ENCODE results near the gene ALDH1L1. TPM values are rescaled to one million over a fixed set of nuclear protein-coding genes. Genes with fewer than 3 reads are reported as not detected.

The ALDH1L1 gene
- total and polyA plus RNA-seq, 2 experiments from 2014 or later = 1.0 to 1.3 TPM

- H3K36me3 ChIP-seq (ENCODE audit: insufficient read depth) = no peaks in the 10 kb centered on the region
- Mint-ChIP-seq H3K4me1 (peaks cover 25% of the 10 kb centered on the region), H3K9me3 (no peaks in the 10 kb centered on the region), H3K36me3 (ENCODE audit: low read depth) (no peaks in the 10 kb centered on the region), H3K27ac (no peak overlapping the region), H3K4me3 (no peak overlapping the region), H3K27me3 (ENCODE audit: insufficient read depth, low read depth, poor library complexity) (peaks cover 21% of the 10 kb centered on the region)
- no peaks in the 10 kb centered on the region for H3K79me2 ChIP-seq (replicated peaks; ENCODE audit: insufficient read depth)
- H4K20me1 ChIP-seq (replicated peaks; ENCODE audit: insufficient read depth) = no peaks in the 10 kb centered on the region
- H3K27me3 ChIP-seq (ENCODE audit: insufficient read depth) = no peaks in the 10 kb centered on the region
- ATAC-seq = no peak
- no peak overlapping the region for H3K4me2 ChIP-seq
- no peak overlapping the region for H2AFZ ChIP-seq
- no peak overlapping the region for H3K4me3 ChIP-seq
- no peak overlapping the region for H3K27ac ChIP-seq (ENCODE audit: low read depth)
- no peaks in the 10 kb centered on the region for H3F3A ChIP-seq (replicated peaks; ENCODE audit: low read depth)
- no peak for TF ChIP-seq EZH2phosphoT487 (IDR thresholded peaks at IDR 0.05; ENCODE audit: unreplicated experiment)
- no peak for TF ChIP-seq NANOG (IDR thresholded peaks at IDR 0.05; ENCODE audit: borderline replicate concordance)
- no peak for TF ChIP-seq EZH2 (IDR thresholded peaks at IDR 0.05; ENCODE audit: low read depth, unreplicated experiment)
- TF ChIP-seq ZNF114 (CRISPR knock-in tag; IDR thresholded peaks at IDR 0.05) = no peak
- TF ChIP-seq POLR2AphosphoS5 (IDR thresholded peaks at IDR 0.05; ENCODE audit: low read depth) = no peak
- no peak for TF ChIP-seq ZNF331 (CRISPR knock-in tag; IDR thresholded peaks at IDR 0.05; ENCODE audit: low read depth)
- no peak for TF ChIP-seq REST (IDR thresholded peaks at IDR 0.05; ENCODE audit: unreplicated experiment)
- no peak for TF ChIP-seq JUNB (IDR thresholded peaks at IDR 0.05; ENCODE audit: unreplicated experiment)
- no peak for TF ChIP-seq CTCF (conservative IDR thresholded peaks at IDR 0.05; ENCODE audit: low read depth in 2 of 2)
- TF ChIP-seq ETS1 (IDR thresholded peaks at IDR 0.05) = no peak
- TF ChIP-seq STAT1 (IDR thresholded peaks at IDR 0.05; ENCODE audit: unreplicated experiment) = no peak
- no peak for TF ChIP-seq ZNF462 (CRISPR knock-in tag; IDR thresholded peaks at IDR 0.05)
- TF ChIP-seq CREB1 (CRISPR knock-in tag; IDR thresholded peaks at IDR 0.05; ENCODE audit: low read depth) = no peak
- DNase-seq (ENCODE audit: low spot score) = no peak
- H3K9me2 ChIP-seq (ENCODE audit: insufficient read depth) = no peaks in the 10 kb centered on the region
- no peaks in the 10 kb centered on the region; the same call in 1 of the 2 replicates for H3K4me1 ChIP-seq (ENCODE audit: insufficient read depth)
Measured at GRCh38 chr3:126128504-126129397, 51.6 kb downstream of the ALDH1L1 start.
